Smooth muscle cell (in vitro differentiated cells): ENCODE results near the gene DTD2. TPM values are rescaled to one million over a fixed set of nuclear protein-coding genes. Genes with fewer than 3 reads are reported as not detected.

Experiments
- DNase-seq: peaks from one replicate; lab custom pipeline; 2025; ENCODE audit not compliant: unreplicated experiment; lab: John Stamatoyannopoulos, UW
- H2AFZ ChIP-seq: fragments of 200-600 bp; sonication (generic); 2 replicates; pipeline ENCODE4 v1.6.0; 2016; ENCODE audit warnings: antibody characterized with exemption, low read depth, mild to moderate bottlenecking
- H3F3A ChIP-seq: fragments of 200-600 bp; sonication (generic); 2 replicates; pipeline ENCODE4 v1.6.0; 2017; ENCODE audit warnings: antibody characterized with exemption, low read depth
- H3K27ac ChIP-seq: fragments of 200-600 bp; sonication (generic); 2 replicates; pipeline ENCODE4 v1.5.1; 2016; ENCODE audit warnings: low read depth, mild to moderate bottlenecking
- H3K27me3 ChIP-seq: fragments of 200-600 bp; sonication (generic); 2 replicates; pipeline ENCODE4 v1.6.1; 2016; ENCODE audit warnings: low read depth, mild to moderate bottlenecking
- H3K36me3 ChIP-seq: fragments of 200-600 bp; sonication (generic); 2 replicates; pipeline ENCODE4 v1.5.1; 2016; ENCODE audit warnings: low read depth
- H3K4me1 ChIP-seq: fragments of 200-600 bp; sonication (generic); 2 replicates; pipeline ENCODE4 v1.5.1; 2016; ENCODE audit warnings: low read depth
- H3K4me2 ChIP-seq: fragments of 200-600 bp; sonication (generic); 2 replicates; pipeline ENCODE4 v1.6.0; 2016; ENCODE audit warnings: mild to moderate bottlenecking
- H3K4me3 ChIP-seq: fragments of 200-600 bp; sonication (generic); 2 replicates; pipeline ENCODE4 v1.5.1; 2016; ENCODE audit warnings: mild to moderate bottlenecking
- H3K79me2 ChIP-seq: fragments of 200-600 bp; sonication (generic); 2 replicates; pipeline ENCODE4 v1.6.0; 2016; ENCODE audit warnings: low read depth, mild to moderate bottlenecking
- H3K9ac ChIP-seq: fragments of 200-600 bp; sonication (generic); 2 replicates; pipeline ENCODE4 v1.6.0; 2016; ENCODE audit warnings: low read depth
- H3K9me3 ChIP-seq: fragments of 200-600 bp; sonication (generic); replicated peaks from 2 replicates; pipeline ENCODE4 v1.5.1; 2016; ENCODE audit warnings: low read depth
- H4K20me1 ChIP-seq: fragments of 200-600 bp; sonication (generic); 2 replicates; pipeline ENCODE4 v1.6.0; 2016; ENCODE audit warnings: low read depth
- CTCF ChIP-seq: fragments of 200-600 bp; sonication (generic); IDR thresholded peaks from 2 replicates; pipeline ENCODE4 v1.5.1; 2017; ENCODE audit warnings: borderline replicate concordance, mild to moderate bottlenecking, antibody characterized with exemption; ENCODE audit not compliant: insufficient read depth, poor library complexity, severe bottlenecking
- WGBS: methylation state at CpG from one replicate; pipeline ENCODE4 v1.1.7; 2016; ENCODE audit warnings: low lambda C conversion rate; 5-methylcytosine and 5-hydroxymethylcytosine counted together
- polyA plus RNA-seq: library from polyadenylated mRNA; unstranded; fragments of >200 nt; fragmentation: Nextera tagmentation; extraction: Ambion mirVana; gene quantifications from 2 replicates; pipeline ENCODE4 v1.2.1, GENCODE V29; 2016
- total RNA-seq: library from RNA; depleted of rRNA; stranded (reverse); fragments of >200 nt; gene quantifications from 2 replicates; pipeline ENCODE4 v1.2.3, GENCODE V29; 2014

DTD2 gene
- total and polyA plus RNA-seq, 2 experiments from 2014 or later = 8.6 to 30.4 TPM

- no peak overlapping the region for H2AFZ ChIP-seq
- H4K20me1 ChIP-seq = peaks cover 65% of the 10 kb centered on the region
- H3K4me1 ChIP-seq = peaks cover 8% of the 10 kb centered on the region
- peaks cover 60% of the 10 kb centered on the region for H3K79me2 ChIP-seq
- DNase-seq = no peak
- H3K4me3 ChIP-seq = no peak overlapping the region
- H3K9me3 ChIP-seq = no peaks in the 10 kb centered on the region
- H3K27me3 ChIP-seq = no peaks in the 10 kb centered on the region
- TF ChIP-seq CTCF = no peak
- H3K4me2 ChIP-seq = no peak overlapping the region
- H3K36me3 ChIP-seq = peaks cover 4% of the 10 kb centered on the region
- WGBS = 91% methylated on average over 4 of the region's 4 CpGs
- H3K9ac ChIP-seq = no peak overlapping the region
- H3F3A ChIP-seq = no peaks in the 10 kb centered on the region
- H3K27ac ChIP-seq = no peak overlapping the region
Measured at GRCh38 chr14:31405599-31406232, 51.6 kb downstream of the DTD2 start.

- TF ChIP-seq CTCF = no peak
- Histone ChIP-seq H4K20me1 (peaks cover 59% of the 10 kb centered on the region), H3K27me3 (no peaks in the 10 kb centered on the region), H2AFZ (no peak overlapping the region), H3K4me2 (no peak overlapping the region), H3K9me3 (no peaks in the 10 kb centered on the region), H3K4me1 (peaks cover 2% of the 10 kb centered on the region), H3K36me3 (peaks cover 8% of the 10 kb centered on the region), H3K4me3 (no peak overlapping the region), H3K27ac (no peak overlapping the region), H3F3A (no peaks in the 10 kb centered on the region), H3K9ac (no peak overlapping the region), H3K79me2 (peaks cover 53% of the 10 kb centered on the region)
- no peak for DNase-seq
- 99% methylated on average over 8 of the region's 8 CpGs for WGBS
Measured at GRCh38 chr14:31405106-31405505, 52.2 kb downstream of the DTD2 start.

GRCh38 chr14:31403707-31404106, 53.6 kb downstream of the DTD2 start:
- Histone ChIP-seq H3K36me3 (peaks cover 20% of the 10 kb centered on the region), H3F3A (no peaks in the 10 kb centered on the region), H3K9me3 (no peaks in the 10 kb centered on the region), H3K9ac (no peak overlapping the region), H3K4me1 (no peaks in the 10 kb centered on the region), H3K79me2 (peaks cover 42% of the 10 kb centered on the region), H3K27ac (no peak overlapping the region), H3K4me2 (no peak overlapping the region), H3K27me3 (no peaks in the 10 kb centered on the region), H2AFZ (no peak overlapping the region), H3K4me3 (no peak overlapping the region), H4K20me1 (peaks cover 51% of the 10 kb centered on the region)
- WGBS = 94% methylated on average over 3 of the region's 3 CpGs
- DNase-seq = no peak
- TF ChIP-seq CTCF = no peak
